Activated CD4-positive, alpha-beta T cell treated with anti-CD3 and anti-CD28 coated beads, Interleukin-2, amount 50 U/mL, for 48 hours (primary cell): ENCODE results near the gene TIAL1.
"Not testable (repeated sequence)": the region's sequence is repeated elsewhere in the genome, so short reads cannot be mapped to it uniquely, and the experiment has no call there.

Experiments
- DNase-seq, 2 experiments: peaks; one replicate each; pipeline ENCODE4 v3.0.0-alpha.2; 2020

Gene TIAL1

GRCh38 chr10:119611433-119611832 is 14.7 kb upstream of the TIAL1 start:
- no peak for DNase-seq

GRCh38 chr10:119609516-119609915 is 12.8 kb upstream of the TIAL1 start:
- DNase-seq: no peak

DNA sequence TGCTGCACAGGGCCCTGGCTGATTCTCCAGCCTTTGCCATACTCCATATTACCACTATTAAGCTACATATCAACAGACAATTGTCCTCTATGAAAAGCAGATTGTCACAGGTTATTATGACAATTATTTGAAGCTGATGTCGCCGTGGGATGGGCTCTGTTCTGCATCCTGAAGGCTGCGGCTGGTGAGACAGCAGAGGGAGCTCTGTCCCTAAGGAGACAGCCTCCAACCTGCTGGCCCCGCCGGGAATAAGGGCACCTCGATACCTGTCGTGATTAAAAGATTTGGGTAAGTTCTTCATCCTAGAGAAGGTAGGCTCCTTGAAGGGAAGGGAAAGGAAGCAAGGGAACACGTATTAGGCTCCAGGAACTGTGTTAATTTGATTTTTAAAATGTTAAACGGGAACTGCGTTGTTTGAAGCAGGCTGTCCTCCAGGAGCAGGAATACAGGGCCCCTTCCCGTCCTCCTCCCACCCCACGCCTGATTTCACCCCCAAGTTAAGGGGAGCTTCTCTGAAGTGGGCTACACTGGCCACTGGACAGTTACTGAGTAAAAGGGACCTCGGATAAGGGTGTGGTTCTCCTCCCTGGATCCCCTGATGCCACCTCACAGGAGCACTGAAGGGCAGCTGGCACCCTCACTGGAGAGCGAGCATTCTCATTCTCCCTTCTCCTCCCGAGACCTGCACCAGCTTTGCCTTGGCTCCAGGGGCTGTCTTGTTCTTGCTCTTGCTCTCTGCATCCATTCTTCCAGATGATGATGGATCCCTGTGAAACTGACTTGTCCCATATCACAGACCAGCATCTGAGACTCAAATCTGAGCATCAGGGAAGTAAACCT is 11.8 kb upstream of the TIAL1 start:
- DNase-seq: peak; percentile 38 to 44

GRCh38 chr10:119604468-119604867 is 7.7 kb upstream of the TIAL1 start:
- DNase-seq: no peak

DNA sequence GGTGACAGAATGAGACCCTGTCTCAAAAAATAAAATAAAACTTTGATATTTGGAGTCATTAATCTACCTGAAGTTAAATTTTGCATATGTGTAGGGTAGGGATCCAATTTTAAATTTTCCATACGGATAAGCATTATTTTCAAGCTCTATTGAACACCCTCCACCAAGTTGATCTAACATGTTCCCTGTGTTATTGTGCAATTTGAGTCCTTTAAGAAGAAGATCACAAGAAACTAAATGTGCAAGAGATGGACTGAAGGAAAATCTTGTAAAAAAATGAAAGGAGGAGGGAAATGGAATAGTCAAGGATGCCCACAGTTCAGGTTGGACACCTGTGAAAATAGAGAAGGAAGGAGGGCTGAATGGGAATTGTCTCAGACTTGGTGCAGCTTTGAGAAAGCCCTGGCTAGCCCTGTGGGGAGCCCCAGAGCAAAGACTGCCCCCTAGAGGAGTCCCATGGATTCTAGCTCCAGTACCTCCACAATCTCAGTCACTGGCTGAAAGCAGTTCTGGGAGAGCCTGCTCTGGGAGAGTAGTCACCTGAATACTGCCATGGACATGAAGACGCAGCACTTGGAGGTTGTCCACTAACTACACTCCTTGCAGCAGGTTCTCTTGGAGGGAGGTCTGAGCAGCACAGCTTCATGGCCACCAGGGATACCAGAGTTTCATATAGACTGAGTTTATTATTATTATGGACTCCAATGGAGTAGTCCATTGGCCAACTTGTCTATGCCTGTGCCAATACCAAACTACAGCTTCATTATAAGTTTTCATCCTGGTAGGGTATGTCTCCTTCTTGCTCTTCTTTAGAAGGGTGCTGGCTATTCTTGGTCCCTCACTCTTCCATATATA is 5.7 kb upstream of the TIAL1 start:
- peak; percentile 39 to 55 for DNase-seq

- DNase-seq: no peak
These were observed 1.6 kb upstream of the TIAL1 start for GRCh38 chr10:119598397-119598796.

GRCh38 chr10:119597405-119598186 is 832 bp upstream of the TIAL1 start:
- no peak for DNase-seq

DNA sequence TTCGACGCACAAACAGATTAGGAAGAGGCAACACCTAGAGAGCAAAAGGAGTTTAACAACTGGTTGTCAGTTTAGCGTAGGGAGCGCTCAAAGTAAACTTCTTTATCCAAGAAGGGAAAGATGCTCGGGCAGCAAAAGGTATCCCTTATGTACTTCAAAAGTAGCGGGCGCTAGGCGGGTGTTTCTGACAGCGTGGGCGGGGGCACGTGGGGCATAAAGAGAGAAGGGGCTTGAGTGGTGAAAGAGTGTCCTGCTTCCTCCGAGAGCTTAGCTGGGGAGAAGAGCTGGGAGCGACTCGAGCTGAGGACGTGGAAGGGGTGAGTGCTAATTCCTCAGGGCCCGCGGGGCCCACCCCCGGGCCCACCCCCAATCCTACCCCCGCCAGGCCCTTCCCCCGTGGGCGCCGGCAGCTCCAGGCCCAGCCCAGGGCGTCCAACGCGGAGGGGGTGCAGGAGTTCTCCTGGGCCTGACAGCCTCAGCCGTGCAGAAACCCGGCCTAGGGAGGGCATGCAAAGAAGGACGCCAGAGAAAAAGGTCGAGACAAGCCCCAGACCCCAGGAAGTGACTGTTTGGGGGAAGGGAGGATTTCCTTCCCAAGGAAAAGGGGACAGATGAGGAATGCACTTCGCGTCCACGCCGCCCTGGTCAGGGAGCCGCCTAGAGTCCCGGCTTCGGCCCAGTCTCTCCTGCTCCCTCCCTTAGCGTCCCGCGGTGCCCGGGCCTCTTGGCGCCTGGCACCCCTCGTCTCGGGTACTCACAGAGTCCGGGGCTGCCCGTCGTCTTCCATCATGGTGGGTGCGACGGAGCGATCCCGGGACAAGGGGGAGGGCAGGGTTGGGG is 868 bp downstream of the TIAL1 start:
- DNase-seq: peak; percentile 69 to 79

- DNase-seq: no peak
These were observed 1.6 kb downstream of the TIAL1 start for GRCh38 chr10:119595134-119595675.

- no peak for DNase-seq
These were observed 8.7 kb downstream of the TIAL1 start for GRCh38 chr10:119588071-119588470.

GRCh38 chr10:119578355-119578754 is 18.4 kb downstream of the TIAL1 start:
- no peak for DNase-seq

GRCh38 chr10:119575991-119576390 is 20.8 kb downstream of the TIAL1 start:
- no peak for DNase-seq

GRCh38 chr10:119575506-119575905 is 21.3 kb downstream of the TIAL1 start:
- DNase-seq: no peak

GRCh38 chr10:119567978-119568377 is 28.8 kb downstream of the TIAL1 start:
- DNase-seq: no peak

GRCh38 chr10:119562097-119562496 is 34.7 kb downstream of the TIAL1 start:
- no peak for DNase-seq

DNA sequence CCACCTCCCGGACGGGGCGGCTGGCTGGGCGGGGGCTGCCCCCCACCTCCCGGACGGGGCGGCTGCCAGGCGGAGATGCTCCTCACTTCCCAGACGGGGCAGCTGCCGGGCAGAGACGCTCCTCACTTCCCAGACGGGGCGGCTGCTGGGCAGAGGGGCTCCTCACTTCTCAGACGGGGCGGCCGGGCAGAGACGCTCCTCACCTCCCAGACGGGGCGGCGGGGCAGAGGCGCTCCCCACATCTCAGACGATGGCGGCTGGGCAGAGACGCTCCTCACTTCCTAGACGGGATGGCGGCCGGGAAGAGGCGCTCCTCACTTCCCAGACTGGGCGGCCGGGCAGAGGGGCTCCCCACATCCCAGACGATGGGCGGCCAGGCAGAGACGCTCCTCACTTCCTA is 37.3 kb downstream of the TIAL1 start:
- DNase-seq: not testable (repeated sequence)

- DNase-seq: not testable (repeated sequence)
These were observed 40.7 kb downstream of the TIAL1 start for GRCh38 chr10:119556081-119556480.

DNA sequence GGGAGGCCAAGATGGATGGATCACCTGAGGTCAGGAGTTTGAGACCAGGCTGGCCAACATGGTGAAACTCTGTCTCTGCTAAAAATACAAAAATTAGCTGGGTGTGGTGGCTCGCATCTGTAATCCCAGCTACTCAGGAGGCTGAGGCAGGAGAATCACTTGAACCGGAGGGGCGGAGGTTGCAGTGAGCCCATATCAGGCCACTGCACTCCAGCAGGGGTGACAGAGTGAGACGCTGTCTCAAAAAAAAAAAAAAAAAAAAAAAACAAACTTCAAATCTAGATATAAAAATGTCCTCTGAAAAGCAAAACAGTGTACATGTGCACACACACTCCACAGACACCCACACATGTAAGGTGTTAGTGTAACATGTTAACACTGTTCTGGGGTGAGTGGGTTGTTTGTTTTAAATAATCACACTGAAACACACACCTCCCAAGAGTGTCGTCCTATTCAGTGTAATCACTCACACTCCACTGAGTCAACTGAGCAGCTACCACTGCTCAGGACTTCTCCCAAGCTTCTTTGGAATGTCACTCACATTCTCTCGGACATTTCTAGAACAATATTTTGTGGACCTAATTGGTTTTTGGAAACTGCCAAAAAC is 41.5 kb downstream of the TIAL1 start:
- DNase-seq: no peak

DNA sequence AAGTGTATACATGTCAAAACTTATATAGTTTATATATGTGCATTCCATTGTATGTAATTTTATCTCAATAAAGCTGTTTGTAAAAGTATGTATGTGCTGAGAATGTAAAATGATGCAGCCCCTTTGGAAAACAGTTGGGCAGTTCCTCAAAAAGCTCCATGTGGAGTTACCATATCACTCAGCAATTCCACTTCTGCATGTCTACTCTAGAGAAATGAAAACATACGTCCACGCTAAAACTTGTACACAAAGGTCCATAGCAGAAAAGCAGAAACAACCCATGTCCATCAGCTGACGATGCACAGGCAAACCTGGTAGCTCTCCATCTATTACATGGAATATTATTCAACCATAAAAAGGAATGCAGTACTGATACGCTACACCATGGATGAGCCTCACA is 45.9 kb downstream of the TIAL1 start:
- no peak for DNase-seq

DNA sequence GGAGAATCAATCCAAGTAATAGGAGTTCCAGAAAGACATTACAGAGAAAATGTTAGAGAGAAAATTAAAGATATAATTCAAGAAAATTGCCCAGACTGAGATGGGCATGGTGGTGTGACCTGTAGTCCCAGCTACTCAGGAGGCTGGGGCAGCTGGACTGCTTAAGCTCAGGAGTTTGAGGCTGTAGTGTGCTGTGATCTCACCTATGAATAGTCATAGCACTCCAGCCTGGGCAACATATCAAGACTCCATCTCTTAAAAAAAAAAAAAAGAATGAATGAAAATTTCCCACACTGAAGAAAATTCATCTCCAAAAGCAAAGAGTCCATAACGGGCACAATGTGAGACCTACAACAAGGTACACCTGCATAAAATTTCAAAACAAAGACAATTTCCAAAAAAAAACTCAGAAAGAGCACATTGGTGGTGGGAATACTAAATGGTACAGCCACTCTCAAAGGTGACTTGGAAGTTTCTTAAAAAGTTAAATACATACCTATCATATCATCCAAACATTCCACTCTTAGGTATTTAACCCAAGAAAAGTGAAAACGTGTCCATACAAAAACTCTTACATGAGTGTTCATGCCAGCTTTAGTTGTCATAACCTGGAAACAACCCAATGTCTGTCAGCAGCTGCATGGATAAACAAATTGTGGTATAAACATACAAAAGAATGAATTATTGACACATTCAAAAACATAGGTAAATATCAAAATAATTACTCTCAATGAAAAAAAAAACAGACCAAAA is 47.3 kb downstream of the TIAL1 start:
- no peak for DNase-seq

DNA sequence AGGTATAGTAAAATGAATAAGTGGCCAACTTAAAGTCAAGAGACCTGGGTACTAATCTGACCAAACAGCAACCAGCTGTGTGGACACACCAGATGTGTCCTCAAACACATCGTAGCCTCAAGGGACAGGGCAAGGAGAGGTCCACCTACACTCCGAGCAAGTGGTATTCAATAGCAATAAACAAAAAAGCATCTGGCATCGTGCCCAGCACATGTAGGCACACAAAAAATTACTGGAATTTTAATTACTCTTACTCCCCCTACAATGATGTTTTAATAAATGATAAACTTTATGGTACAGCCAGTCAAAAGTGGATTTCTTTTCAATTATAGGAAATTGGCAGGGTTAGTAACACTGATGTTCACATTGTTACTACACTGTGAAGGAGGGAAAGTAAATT is 50.8 kb downstream of the TIAL1 start:
- DNase-seq: no peak
